ENCODE measurements around the gene FOXO1.

The FOXO1 gene

GRCh38 chr13:40611004-40611403, 55.4 kb downstream of the FOXO1 start:
- DNase-seq (ENCODE audit: low read depth in 2 of 2, low spot score in 1 of 2) = no peak

DNA sequence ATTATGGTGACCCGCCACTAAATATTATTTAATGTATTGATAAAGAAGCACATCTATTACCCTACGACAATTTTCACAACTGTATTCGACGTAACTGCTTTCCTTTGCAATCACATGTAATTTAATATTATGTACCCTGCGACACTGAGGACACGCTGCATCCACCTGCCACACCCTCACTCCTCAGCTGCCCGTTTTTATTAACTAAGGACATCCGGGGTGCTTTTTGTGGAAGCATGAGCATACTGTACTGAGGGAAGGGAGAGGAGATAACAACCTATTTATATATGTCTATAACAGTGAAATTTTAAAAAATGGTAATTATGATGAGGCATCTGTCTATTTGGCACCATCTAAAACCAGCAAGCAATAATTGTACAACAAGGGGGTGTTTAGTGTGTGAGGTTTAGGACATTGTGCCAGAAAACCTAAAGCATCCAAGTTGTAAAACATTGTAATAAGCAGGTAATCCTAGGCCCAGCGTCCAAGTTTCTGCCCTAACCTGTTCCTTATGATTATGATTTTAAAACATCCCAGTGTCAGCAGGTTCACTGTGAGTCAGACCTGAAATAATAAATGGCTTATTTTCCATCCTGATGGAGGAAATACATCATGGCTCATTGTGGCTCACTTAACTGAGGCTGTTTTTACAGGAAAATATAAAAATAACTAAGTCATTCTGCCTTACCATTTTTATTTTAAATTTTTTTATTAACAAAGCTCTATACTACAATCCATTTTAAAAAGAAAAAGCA, 56.3 kb downstream of the FOXO1 start:
- no peak for DNase-seq (ENCODE audit: low read depth in 2 of 2, low spot score in 1 of 2)

DNA sequence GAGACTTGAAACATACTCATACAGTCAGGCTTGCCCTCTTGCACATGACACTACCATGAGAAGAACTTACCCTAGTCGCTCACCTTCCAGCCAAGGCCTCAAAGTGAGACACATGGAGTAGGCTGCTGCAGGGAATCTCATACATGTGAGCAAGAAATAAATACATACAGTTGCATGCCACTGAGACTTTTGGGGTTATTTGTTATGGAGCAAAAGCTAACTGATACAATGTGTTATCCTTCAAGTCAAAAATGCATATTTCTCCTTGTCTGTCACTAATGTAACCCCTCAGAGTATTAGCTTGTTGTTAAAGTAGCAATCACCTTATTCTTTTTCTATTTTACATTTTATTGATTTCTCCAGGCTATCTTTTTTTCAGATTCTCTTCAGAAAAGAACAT, 58.1 kb downstream of the FOXO1 start:
- no peak for DNase-seq (ENCODE audit: low read depth in 2 of 2, low spot score in 1 of 2)

GRCh38 chr13:40605573-40605972, 60.9 kb downstream of the FOXO1 start:
- DNase-seq (ENCODE audit: low read depth in 2 of 2, low spot score in 1 of 2) = no peak

DNA sequence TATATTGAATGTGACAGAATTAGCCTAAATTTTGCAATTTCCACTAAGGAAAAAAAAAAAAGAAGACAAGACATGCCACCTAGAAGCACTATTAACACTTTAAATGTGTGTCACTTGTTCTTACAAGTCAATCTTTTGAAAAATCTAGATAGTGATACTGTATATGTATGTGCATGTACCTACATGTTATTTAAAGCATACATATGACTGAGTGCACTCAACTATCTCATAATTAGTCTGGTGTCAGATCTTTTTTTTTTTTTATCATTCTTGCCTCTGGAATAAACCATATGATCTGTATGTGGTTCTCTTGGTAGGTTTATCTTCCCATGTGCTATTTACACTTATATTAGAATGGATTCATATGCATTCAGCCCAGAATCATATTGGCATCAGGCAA, 62.3 kb downstream of the FOXO1 start:
- no peak for DNase-seq (ENCODE audit: low read depth in 2 of 2, low spot score in 1 of 2)

GRCh38 chr13:40600149-40600751, 66.2 kb downstream of the FOXO1 start:
- no peak for DNase-seq (ENCODE audit: low read depth in 2 of 2, low spot score in 1 of 2)

GRCh38 chr13:40599747-40600146, 66.7 kb downstream of the FOXO1 start:
- no peak for DNase-seq (ENCODE audit: low read depth in 2 of 2, low spot score in 1 of 2)

- no peak for DNase-seq (ENCODE audit: low read depth in 2 of 2, low spot score in 1 of 2)
Measured at GRCh38 chr13:40599124-40599523, 67.3 kb downstream of the FOXO1 start.

DNA sequence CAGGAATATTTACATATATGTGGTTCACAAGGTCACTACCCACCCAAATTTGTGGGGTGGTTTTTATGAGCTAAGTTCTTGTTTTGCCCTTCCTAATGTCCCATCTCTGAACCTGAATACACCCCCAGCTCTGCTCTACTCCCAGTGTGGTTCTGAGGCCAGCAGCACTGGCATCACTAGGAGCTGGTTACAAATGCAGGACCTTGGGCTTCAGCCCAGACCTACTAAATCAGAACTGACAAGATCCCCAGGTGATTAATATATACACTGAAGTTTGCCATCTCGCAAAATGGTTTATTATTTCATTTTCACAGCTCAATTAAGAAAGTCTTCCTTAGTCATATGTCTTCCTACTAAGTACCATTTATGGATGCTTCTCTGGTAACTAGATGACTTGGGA, 67.9 kb downstream of the FOXO1 start:
- no peak for DNase-seq (ENCODE audit: low read depth in 2 of 2, low spot score in 1 of 2)

GRCh38 chr13:40597735-40598365, 68.6 kb downstream of the FOXO1 start:
- DNase-seq (ENCODE audit: low read depth in 2 of 2, low spot score in 1 of 2) = no peak

DNA sequence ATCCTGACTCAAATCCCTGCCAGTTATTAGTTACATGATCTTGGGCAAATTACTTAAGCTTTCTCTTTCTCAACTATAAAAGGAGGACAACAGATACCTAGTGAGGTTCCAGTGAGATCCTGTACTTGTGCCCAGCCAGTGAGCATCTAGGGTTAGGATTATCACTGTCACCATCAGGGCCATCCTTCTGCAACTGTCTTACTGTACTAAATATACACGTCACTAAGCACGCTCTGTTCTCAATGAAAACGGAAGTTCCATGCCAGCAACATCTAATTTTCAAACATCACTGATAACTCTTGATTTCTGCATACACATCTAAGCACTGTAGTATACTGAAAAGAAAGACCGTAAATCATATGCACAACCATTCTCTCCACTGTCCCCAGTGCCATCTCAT, 70.0 kb downstream of the FOXO1 start:
- DNase-seq (ENCODE audit: low read depth in 2 of 2, low spot score in 1 of 2) = no peak

- DNase-seq (ENCODE audit: low read depth in 2 of 2, low spot score in 1 of 2) = no peak
Measured at GRCh38 chr13:40595693-40596092, 70.7 kb downstream of the FOXO1 start.

GRCh38 chr13:40592035-40592434, 74.4 kb downstream of the FOXO1 start:
- DNase-seq (ENCODE audit: low read depth in 2 of 2, low spot score in 1 of 2) = no peak

- DNase-seq (ENCODE audit: low read depth in 2 of 2, low spot score in 1 of 2) = no peak
Measured at GRCh38 chr13:40591091-40591490, 75.3 kb downstream of the FOXO1 start.

DNA sequence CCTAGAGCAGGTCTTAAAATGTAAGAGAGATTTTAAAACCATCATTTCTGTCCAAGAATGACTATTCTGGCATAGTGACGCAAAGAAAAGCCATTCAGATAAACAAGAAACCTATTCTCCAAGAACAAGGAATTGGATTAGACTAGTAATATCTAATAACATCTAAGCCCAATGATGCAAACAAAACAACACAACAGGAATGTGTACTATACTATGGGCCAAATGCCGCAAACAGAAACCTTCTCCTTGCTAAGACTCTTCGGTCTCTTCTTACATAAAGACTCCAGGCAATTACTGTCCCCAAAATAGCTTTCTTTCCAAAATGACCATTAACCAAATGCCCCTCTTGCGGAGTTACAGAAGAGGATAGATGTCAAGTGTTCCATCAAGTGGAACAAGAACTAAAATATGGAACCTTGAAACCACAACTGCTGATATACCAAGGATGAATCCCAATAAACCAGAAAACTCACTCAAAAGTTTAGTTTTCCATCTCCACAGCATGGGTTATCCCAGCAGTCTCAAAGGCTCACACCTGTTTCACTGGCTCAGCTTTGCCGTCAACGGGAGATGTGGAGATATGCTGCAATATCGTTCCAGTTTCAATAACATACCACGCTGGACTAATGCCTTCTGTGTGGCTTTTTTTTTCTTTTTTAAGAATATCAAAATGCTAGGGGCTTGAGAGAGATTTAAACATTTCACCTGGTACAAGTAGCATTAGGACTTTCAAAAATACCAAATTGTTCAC, 76.2 kb downstream of the FOXO1 start:
- no peak for DNase-seq (ENCODE audit: low read depth in 2 of 2, low spot score in 1 of 2)

- no peak for DNase-seq (ENCODE audit: low read depth in 2 of 2, low spot score in 1 of 2)
Measured at GRCh38 chr13:40589285-40590109, 76.9 kb downstream of the FOXO1 start.

- DNase-seq (ENCODE audit: low read depth in 2 of 2, low spot score in 1 of 2) = no peak
Measured at GRCh38 chr13:40588101-40588500, 78.3 kb downstream of the FOXO1 start.

GRCh38 chr13:40586886-40587565, 79.4 kb downstream of the FOXO1 start:
- DNase-seq (ENCODE audit: low read depth in 2 of 2, low spot score in 1 of 2) = no peak

- no peak for DNase-seq (ENCODE audit: low read depth in 2 of 2, low spot score in 1 of 2)
Measured at GRCh38 chr13:40585911-40586471, 80.5 kb downstream of the FOXO1 start.

DNA sequence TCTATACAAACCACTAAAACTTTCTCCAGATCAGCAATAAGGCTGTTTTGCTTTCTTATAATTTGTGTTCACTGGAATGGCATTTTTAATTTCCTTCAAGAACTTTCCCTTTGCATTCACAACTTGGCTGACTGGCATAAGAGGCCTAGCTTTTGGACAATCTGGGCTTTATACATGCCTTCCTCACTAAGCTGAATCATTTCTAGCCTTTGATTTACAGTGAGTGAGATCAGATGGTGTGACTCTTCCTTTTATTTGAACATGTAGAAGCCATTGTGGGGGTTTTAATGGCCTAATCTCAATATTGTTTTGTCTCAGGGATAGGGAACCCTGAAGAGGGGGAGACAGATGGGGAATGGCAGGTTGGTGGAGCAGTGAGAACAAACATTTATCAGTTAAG, 82.7 kb downstream of the FOXO1 start:
- no peak for DNase-seq (ENCODE audit: low read depth in 2 of 2, low spot score in 1 of 2)
